Mammary microvascular endothelial cell (primary cell): ENCODE results near the gene SOS1. TPM values are rescaled to one million over a fixed set of nuclear protein-coding genes. Genes with fewer than 3 reads are reported as not detected.

Experiments
- total RNA-seq: library from RNA; depleted of rRNA; stranded (reverse); fragments of >200 nt; gene quantifications from 2 replicates; pipeline ENCODE4 v1.2.3, GENCODE V29; 2015

SOS1 gene
- total RNA-seq, result 9.1 and 11.0 TPM in 2 replicates

GRCh38 chr2:39120771-39121522 is at the start of gene SOS1:
TSS of gene SOS1 (minus strand) at chr2:39121051. CDS start at chr2:39120422, 629 bp downstream.

Other genes starting within 250 kb of the SOS1 start
- gene DHX57, start 245.1 kb downstream of the SOS1 start, total RNA-seq, result 13.1 and 14.3 TPM in 2 replicates
- gene MORN2, start 245.1 kb downstream of the SOS1 start, total RNA-seq, result 8.1 and 11.4 TPM in 2 replicates
- gene ARHGEF33, start 231.2 kb downstream of the SOS1 start, total RNA-seq, result 0.07 TPM in 1 of 2 replicates, not detected in the other
- gene CDKL4, start 122.9 kb upstream of the SOS1 start, total RNA-seq, result 0.74 and 1.1 TPM in 2 replicates